Measurements from ENCODE around the gene TUBG1.

DNA sequence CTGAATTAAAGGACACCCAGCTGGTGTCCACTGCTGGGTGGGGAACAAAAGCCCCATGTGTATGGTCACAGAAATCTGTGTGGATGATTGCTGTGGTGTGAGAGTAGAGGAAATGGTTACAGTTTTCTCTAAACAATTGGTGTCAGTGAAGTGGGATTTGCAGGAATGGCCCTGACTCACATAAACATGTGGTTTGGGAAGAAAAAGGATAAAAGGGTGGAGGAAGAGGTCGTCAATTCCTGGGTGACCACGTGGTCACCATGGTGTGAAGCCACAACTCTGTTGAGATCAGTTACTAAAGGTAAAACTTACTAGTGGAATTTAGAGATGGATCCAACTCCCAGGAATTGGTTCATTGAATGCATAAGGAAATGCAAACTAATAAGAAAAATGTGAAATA is 46.0 kb downstream of the TUBG1 start:
- TF ChIP-seq, protein P1, sequence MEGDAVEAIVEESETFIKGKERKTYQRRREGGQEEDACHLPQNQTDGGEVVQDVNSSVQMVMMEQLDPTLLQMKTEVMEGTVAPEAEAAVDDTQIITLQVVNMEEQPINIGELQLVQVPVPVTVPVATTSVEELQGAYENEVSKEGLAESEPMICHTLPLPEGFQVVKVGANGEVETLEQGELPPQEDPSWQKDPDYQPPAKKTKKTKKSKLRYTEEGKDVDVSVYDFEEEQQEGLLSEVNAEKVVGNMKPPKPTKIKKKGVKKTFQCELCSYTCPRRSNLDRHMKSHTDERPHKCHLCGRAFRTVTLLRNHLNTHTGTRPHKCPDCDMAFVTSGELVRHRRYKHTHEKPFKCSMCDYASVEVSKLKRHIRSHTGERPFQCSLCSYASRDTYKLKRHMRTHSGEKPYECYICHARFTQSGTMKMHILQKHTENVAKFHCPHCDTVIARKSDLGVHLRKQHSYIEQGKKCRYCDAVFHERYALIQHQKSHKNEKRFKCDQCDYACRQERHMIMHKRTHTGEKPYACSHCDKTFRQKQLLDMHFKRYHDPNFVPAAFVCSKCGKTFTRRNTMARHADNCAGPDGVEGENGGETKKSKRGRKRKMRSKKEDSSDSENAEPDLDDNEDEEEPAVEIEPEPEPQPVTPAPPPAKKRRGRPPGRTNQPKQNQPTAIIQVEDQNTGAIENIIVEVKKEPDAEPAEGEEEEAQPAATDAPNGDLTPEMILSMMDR (IDR thresholded peaks at IDR 0.05): no peak
- TF ChIP-seq POLR2A (IDR thresholded peaks at IDR 0.05; ENCODE audit: low read depth) (no peak), EP300 (IDR thresholded peaks at IDR 0.05) (no peak), POLR2AphosphoS5 (IDR thresholded peaks at IDR 0.05) (no peak)
